GM21786 (cell line): ENCODE data around the gene TAS2R31.

Source experiments
- ATAC-seq: cut with Tn5 transposase; IDR thresholded peaks from one replicate; pipeline ENCODE4 v1.9.1; 2021; ENCODE audit not compliant: unreplicated experiment

Gene TAS2R31

GRCh38 chr12:11007608-11008007, 23.6 kb downstream of the TAS2R31 start:
- ATAC-seq = no peak

GRCh38 chr12:10998204-10998603, 33.0 kb downstream of the TAS2R31 start, which contains the start of gene TAS2R20:
Gene TAS2R20, minus strand, starts transcription at chr12:10998304. Its CDS starts 429 bp downstream, at chr12:10997875.
- ATAC-seq = no peak

- ATAC-seq = no peak
Observed at GRCh38 chr12:10994307-10994706, 36.9 kb downstream of the TAS2R31 start.

- ATAC-seq = no peak
Observed at GRCh38 chr12:10989107-10989506, 42.1 kb downstream of the TAS2R31 start.

GRCh38 chr12:10986812-10987211, 44.4 kb downstream of the TAS2R31 start, which contains the start of gene TAS2R50:
Gene TAS2R50, minus strand, starts transcription at chr12:10986912. Its CDS starts 52 bp downstream, at chr12:10986860.
- no peak for ATAC-seq

- no peak for ATAC-seq
Observed at GRCh38 chr12:10982244-10982643, 49.0 kb downstream of the TAS2R31 start.
